GM13977 (cell line): ENCODE data around the gene ARHGAP33.
"Not testable (repeated sequence)": the region's sequence is repeated elsewhere in the genome, so short reads cannot be mapped to it uniquely, and the experiment has no call there.

Experiments
- DNase-seq: peaks from one replicate; pipeline ENCODE4 v3.0.0; 2012; ENCODE audit warnings: low spot score
- in situ Hi-C: fragments of 300-500 bp; cut with MboI; formaldehyde crosslinking; loops from one replicate; pipeline ENCODE4 v1.12.0; 2022; ENCODE audit warnings: low sequenced_read_pairs, low pct_unique_long_range_greater_than_20kb, mixed read lengths, inconsistent platforms; ENCODE audit not compliant: unreplicated experiment
- TF ChIP-seq, protein P1 (sequence below): IDR thresholded peaks from 2 replicates; pipeline ENCODE4 v1.5.1; 2012; ENCODE audit warnings: mild to moderate bottlenecking, control low read depth; ENCODE audit not compliant: insufficient read depth; ENCODE audit errors: extremely low read depth, missing control alignments

Gene ARHGAP33

DNA sequence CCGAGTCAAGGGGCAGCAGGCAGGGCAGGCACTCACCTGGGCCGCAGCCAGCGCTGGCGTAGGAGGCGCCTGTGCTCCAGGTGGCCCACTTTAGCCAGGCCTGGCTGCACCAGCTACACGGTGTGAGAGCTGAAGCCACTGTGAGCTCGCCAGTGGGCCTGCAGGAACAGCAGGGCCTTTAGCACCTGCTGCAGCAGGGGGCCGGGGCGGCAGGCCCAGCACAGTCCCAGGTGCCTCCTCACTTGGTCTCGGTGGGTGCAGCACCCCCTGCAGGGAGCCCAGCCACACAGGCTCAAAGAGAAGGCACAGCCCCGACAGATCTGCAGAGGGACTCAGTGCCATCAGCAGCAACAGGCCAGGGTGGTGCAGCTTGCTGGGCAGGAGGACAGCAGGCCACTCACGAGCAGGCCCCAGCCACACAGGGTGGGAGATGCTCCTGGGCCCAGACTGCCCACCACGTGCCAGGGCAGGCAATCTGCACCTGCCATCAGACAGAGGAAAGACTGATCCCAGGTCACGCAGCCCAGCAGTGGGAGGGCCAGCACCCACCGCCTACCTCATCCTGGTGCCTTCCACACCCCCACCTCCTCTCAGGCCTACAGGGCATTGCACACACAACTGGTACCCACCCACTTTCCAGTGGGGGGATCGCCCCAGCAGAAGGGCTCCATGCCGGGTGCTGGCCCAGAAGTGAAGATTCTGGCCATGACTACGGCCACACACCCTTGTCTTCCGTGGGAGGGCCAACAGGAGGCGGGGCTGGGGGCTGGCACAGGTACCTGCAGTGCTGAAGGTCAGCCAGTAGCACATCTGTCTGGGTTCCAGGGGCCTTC is 15.8 kb downstream of the ARHGAP33 start:
- DNase-seq, result no peak
- in situ Hi-C loops, result no loop called here
- TF ChIP-seq, protein P1, sequence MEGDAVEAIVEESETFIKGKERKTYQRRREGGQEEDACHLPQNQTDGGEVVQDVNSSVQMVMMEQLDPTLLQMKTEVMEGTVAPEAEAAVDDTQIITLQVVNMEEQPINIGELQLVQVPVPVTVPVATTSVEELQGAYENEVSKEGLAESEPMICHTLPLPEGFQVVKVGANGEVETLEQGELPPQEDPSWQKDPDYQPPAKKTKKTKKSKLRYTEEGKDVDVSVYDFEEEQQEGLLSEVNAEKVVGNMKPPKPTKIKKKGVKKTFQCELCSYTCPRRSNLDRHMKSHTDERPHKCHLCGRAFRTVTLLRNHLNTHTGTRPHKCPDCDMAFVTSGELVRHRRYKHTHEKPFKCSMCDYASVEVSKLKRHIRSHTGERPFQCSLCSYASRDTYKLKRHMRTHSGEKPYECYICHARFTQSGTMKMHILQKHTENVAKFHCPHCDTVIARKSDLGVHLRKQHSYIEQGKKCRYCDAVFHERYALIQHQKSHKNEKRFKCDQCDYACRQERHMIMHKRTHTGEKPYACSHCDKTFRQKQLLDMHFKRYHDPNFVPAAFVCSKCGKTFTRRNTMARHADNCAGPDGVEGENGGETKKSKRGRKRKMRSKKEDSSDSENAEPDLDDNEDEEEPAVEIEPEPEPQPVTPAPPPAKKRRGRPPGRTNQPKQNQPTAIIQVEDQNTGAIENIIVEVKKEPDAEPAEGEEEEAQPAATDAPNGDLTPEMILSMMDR, result peak; percentile 38

GRCh38 chr19:35791814-35792279 is 16.5 kb downstream of the ARHGAP33 start:
- TF ChIP-seq, protein P1, result no peak
- no peak for DNase-seq
- in situ Hi-C loops, result no loop called here

DNA sequence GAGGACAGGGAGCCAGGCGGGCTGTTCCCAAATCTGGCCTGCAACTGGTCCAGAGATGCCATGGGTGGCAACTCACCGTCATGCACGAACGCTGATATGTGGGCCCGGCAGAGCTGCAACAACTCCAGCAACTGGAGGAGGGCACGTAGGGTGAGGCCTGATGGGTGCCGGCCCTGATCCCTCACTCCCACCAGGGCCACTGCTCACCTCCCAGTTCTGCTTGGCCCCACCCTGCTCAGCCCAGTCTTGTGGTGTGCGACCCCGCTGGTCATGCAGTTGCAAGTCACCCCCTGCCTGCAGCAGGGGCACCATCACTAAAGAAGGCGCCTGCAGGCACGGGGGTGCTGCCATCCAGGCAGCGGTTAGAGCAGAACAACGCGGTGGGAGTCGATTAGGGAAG is 16.9 kb downstream of the ARHGAP33 start:
- in situ Hi-C loops, result no loop called here
- no peak for DNase-seq
- TF ChIP-seq, protein P1, result no peak

DNA sequence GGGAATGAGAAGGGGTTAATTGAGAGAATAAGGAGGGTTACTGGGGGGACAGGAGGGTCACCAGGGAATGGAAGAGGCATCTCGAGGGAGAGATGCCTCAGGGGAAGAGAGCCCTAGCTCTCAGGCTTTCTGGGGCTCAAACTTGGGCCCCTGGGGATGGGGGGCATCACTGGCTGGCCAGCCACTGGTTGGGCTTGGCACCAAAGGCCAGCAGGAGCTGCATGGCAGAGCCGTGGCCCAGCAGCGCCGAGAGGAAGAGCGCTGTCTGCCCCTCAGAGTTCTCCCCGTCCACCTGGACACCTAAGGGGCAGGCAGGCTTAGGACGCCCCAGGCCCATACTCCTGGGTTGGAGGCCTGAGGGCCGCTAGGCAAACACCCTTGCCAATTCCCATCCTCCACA is 17.5 kb downstream of the ARHGAP33 start:
- no peak for DNase-seq
- TF ChIP-seq, protein P1, result no peak
- in situ Hi-C loops, result no loop called here

GRCh38 chr19:35793381-35794165 is 18.2 kb downstream of the ARHGAP33 start:
- TF ChIP-seq, protein P1, result no peak
- in situ Hi-C loops, result no loop called here

GRCh38 chr19:35795564-35795963 is 20.2 kb downstream of the ARHGAP33 start:
- DNase-seq, in situ Hi-C loops: not testable (repeated sequence)

More at GRCh38 chr19:35793381-35794165, 18.2 kb downstream of the ARHGAP33 start:
- no peak for DNase-seq
